Anterior cingulate cortex (tissue), 58 donors: ENCODE measurements around the gene PTPN3.

Source experiments
- DNase-seq, 58 donors: peaks; one replicate each; lab custom pipeline; 2025; lab: John Stamatoyannopoulos, UW

PTPN3 gene

GRCh38 chr9:109478051-109478563 is 20.0 kb downstream of the PTPN3 start:
- no peak for DNase-seq

GRCh38 chr9:109477258-109478050 is 20.7 kb downstream of the PTPN3 start:
- DNase-seq: no peak

- DNase-seq: no peak
Measured at GRCh38 chr9:109476642-109477257, 21.4 kb downstream of the PTPN3 start.

GRCh38 chr9:109475526-109475925 is 22.6 kb downstream of the PTPN3 start:
- DNase-seq: peak in 1 of 58 donors; percentile 15

GRCh38 chr9:109474944-109475343 is 23.2 kb downstream of the PTPN3 start:
- DNase-seq: no peak

- no peak for DNase-seq
Measured at GRCh38 chr9:109474170-109474569, 23.9 kb downstream of the PTPN3 start.

- DNase-seq: no peak
Measured at GRCh38 chr9:109473329-109473728, 24.8 kb downstream of the PTPN3 start.

GRCh38 chr9:109471475-109472393 is 26.4 kb downstream of the PTPN3 start:
- no peak for DNase-seq

GRCh38 chr9:109469646-109470358 is 28.3 kb downstream of the PTPN3 start:
- DNase-seq: peak in 53 of 58 donors; percentile 16 to 86 (median 53)

GRCh38 chr9:109468927-109469326 is 29.2 kb downstream of the PTPN3 start:
- no peak for DNase-seq

GRCh38 chr9:109467936-109468335 is 30.2 kb downstream of the PTPN3 start:
- no peak for DNase-seq

- no peak for DNase-seq
Measured at GRCh38 chr9:109466623-109467590, 31.2 kb downstream of the PTPN3 start.

GRCh38 chr9:109463924-109464625 is 34.0 kb downstream of the PTPN3 start:
- DNase-seq: no peak

GRCh38 chr9:109460576-109460975 is 37.5 kb downstream of the PTPN3 start:
- no peak for DNase-seq

GRCh38 chr9:109459423-109459822 is 38.7 kb downstream of the PTPN3 start:
- DNase-seq: no peak

GRCh38 chr9:109458453-109459211 is 39.5 kb downstream of the PTPN3 start:
- no peak for DNase-seq

- DNase-seq: no peak
Measured at GRCh38 chr9:109456811-109457210, 41.3 kb downstream of the PTPN3 start.

GRCh38 chr9:109455861-109456260 is 42.2 kb downstream of the PTPN3 start:
- no peak for DNase-seq
